GM18870 (cell line): ENCODE measurements around the gene KRTAP5-8.
"Not testable (repeated sequence)": the region's sequence is repeated elsewhere in the genome, so short reads cannot be mapped to it uniquely, and the experiment has no call there.

Experiments
- ATAC-seq: cut with Tn5 transposase; IDR thresholded peaks from one replicate; pipeline ENCODE4 v1.9.1; 2021; ENCODE audit warnings: moderate library complexity; ENCODE audit not compliant: unreplicated experiment

Gene KRTAP5-8

GRCh38 chr11:71505781-71506180 is 32.0 kb upstream of the KRTAP5-8 start:
- ATAC-seq = no peak

GRCh38 chr11:71507102-71507501 is 30.7 kb upstream of the KRTAP5-8 start:
- no peak for ATAC-seq

GRCh38 chr11:71518506-71519471 is 19.0 kb upstream of the KRTAP5-8 start:
- no peak for ATAC-seq

GRCh38 chr11:71519546-71519945 is 18.3 kb upstream of the KRTAP5-8 start:
- ATAC-seq = no peak

- ATAC-seq = no peak
These were observed 12.5 kb upstream of the KRTAP5-8 start for GRCh38 chr11:71525188-71525937.

- ATAC-seq = no peak
These were observed 11.8 kb upstream of the KRTAP5-8 start for GRCh38 chr11:71525938-71526495.

- not testable (repeated sequence) for ATAC-seq
These were observed 10.8 kb upstream of the KRTAP5-8 start, which contains the start of gene KRTAP5-7 for GRCh38 chr11:71526796-71527575. Gene KRTAP5-7, plus strand, starts transcription at chr11:71527267. Its CDS starts 34 bp downstream, at chr11:71527301.

GRCh38 chr11:71527576-71528210 is 10.1 kb upstream of the KRTAP5-8 start:
- no peak for ATAC-seq

- ATAC-seq = no peak
These were observed 7.2 kb upstream of the KRTAP5-8 start for GRCh38 chr11:71530602-71531001.

GRCh38 chr11:71532036-71532610 is 5.7 kb upstream of the KRTAP5-8 start:
- ATAC-seq = no peak

GRCh38 chr11:71534711-71535608 is 2.9 kb upstream of the KRTAP5-8 start:
- ATAC-seq = not testable (repeated sequence)

- ATAC-seq = no peak
These were observed 2.0 kb upstream of the KRTAP5-8 start for GRCh38 chr11:71535825-71536224.

- no peak for ATAC-seq
These were observed 288 bp upstream of the KRTAP5-8 start for GRCh38 chr11:71537537-71537936.

GRCh38 chr11:71538666-71538990 is 803 bp downstream of the KRTAP5-8 start:
- ATAC-seq = no peak

GRCh38 chr11:71539017-71539416 is 1.2 kb downstream of the KRTAP5-8 start:
- no peak for ATAC-seq

- not testable (repeated sequence) for ATAC-seq
These were observed 2.1 kb downstream of the KRTAP5-8 start for GRCh38 chr11:71539971-71540370.

- ATAC-seq = not testable (repeated sequence)
These were observed 2.9 kb downstream of the KRTAP5-8 start for GRCh38 chr11:71540521-71541304.

- ATAC-seq = no peak
These were observed 4.6 kb downstream of the KRTAP5-8 start for GRCh38 chr11:71542382-71542781.
